ENCODE data around the gene GIMAP8.
"Not testable (repeated sequence)": the region's sequence is repeated elsewhere in the genome, so short reads cannot be mapped to it uniquely, and the experiment has no call there.

DNA sequence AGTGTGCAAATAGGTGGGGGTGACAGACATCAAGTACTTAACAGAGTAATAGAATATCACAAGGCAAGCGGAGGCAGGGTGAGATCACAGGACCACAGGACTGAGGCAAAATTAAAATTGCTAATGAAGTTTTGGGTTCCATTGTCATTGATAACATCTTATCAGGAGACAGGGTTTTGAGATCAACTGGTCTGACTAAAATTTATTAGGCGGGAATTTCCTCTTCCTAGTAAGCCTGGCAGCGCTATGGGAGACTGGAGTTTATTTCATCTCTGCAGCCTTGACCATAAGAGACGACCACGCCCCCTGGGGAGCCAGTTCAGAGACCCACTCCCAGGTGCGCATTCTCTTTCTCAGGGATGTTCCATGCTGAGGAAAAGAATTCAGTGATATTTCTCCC lies 72.5 kb downstream of the GIMAP8 start:
- TF ChIP-seq, protein P1, sequence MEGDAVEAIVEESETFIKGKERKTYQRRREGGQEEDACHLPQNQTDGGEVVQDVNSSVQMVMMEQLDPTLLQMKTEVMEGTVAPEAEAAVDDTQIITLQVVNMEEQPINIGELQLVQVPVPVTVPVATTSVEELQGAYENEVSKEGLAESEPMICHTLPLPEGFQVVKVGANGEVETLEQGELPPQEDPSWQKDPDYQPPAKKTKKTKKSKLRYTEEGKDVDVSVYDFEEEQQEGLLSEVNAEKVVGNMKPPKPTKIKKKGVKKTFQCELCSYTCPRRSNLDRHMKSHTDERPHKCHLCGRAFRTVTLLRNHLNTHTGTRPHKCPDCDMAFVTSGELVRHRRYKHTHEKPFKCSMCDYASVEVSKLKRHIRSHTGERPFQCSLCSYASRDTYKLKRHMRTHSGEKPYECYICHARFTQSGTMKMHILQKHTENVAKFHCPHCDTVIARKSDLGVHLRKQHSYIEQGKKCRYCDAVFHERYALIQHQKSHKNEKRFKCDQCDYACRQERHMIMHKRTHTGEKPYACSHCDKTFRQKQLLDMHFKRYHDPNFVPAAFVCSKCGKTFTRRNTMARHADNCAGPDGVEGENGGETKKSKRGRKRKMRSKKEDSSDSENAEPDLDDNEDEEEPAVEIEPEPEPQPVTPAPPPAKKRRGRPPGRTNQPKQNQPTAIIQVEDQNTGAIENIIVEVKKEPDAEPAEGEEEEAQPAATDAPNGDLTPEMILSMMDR (IDR thresholded peaks at IDR 0.05; ENCODE audit: low read length), result not testable (repeated sequence)
- TF ChIP-seq EZH2phosphoT487 (IDR thresholded peaks at IDR 0.05; ENCODE audit: low read length); EZH2 (optimal IDR thresholded peaks at IDR 0.05; ENCODE audit: low read depth, low read length): not testable (repeated sequence)
